GM21529 (cell line): ENCODE measurements around the gene ADRA2B.
"Not testable (repeated sequence)": the region's sequence is repeated elsewhere in the genome, so short reads cannot be mapped to it uniquely, and the experiment has no call there.

ENCODE experiments used
- ATAC-seq: cut with Tn5 transposase; IDR thresholded peaks from one replicate; pipeline ENCODE4 v1.9.1; 2021; ENCODE audit not compliant: unreplicated experiment

ADRA2B gene

DNA sequence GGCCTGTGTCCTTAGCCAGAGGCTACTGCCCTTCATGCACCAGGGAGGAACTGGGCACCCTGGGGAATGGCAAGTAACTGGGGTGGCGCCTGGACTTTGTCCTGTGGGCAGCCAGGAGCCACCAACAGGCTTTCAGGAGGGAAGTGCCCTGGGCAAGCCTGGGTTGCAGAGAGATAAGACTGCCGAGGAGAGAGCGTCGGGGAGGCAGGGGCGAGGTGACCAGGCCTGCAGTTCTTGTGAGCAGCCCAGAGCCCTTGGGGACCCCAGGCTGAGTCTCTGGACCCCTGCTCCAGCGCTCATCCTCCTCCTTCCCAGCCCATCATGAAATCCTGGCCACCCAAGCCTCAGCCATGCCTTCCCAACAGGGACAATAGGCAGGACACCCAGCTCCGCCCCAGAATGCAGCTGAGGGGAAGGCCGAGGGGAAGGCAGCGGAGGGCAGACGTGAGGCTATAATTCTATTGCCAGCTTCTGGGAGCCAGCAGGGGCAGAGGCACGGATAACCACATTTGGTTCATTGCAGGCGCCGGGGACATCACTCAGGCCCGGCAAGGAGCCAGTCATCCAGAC is 25.1 kb downstream of the ADRA2B start:
- ATAC-seq = no peak

DNA sequence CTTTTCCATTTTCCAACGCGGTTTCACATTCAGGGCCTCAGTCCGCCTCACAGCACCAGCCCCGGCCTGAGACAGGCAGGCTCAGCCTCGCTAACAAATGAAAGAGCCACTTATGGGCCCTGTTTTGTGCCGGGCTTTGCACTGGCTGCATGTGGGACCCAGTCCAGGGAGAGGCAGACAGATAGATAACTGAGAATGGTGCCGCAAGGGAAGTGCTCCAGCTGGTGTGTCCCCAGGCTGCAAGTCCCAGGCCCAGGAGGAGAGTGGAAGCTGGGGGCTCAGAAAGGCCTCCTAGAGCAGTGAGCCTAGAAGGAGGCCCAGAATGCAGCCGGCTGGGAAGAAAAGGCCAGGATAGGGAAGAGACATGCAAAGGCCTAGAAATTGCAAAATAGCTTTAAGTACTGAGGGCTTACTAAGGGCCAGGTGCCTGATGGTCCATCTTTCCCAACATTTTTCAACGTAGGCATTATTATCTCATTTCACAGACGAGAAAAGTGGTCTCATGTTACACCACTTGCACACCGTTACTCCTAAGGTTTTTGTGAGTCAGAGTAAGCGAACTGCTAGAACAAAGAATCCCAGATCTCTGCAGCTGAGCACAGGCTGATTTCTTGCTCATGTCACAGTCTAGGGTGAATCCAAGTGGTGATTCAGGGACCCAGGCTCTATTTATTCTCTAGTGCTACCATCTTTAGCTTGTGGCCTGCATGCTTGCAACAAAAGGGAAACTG is 26.0 kb downstream of the ADRA2B start:
- no peak for ATAC-seq

GRCh38 chr2:96089356-96090195 is 26.8 kb downstream of the ADRA2B start:
- no peak for ATAC-seq

DNA sequence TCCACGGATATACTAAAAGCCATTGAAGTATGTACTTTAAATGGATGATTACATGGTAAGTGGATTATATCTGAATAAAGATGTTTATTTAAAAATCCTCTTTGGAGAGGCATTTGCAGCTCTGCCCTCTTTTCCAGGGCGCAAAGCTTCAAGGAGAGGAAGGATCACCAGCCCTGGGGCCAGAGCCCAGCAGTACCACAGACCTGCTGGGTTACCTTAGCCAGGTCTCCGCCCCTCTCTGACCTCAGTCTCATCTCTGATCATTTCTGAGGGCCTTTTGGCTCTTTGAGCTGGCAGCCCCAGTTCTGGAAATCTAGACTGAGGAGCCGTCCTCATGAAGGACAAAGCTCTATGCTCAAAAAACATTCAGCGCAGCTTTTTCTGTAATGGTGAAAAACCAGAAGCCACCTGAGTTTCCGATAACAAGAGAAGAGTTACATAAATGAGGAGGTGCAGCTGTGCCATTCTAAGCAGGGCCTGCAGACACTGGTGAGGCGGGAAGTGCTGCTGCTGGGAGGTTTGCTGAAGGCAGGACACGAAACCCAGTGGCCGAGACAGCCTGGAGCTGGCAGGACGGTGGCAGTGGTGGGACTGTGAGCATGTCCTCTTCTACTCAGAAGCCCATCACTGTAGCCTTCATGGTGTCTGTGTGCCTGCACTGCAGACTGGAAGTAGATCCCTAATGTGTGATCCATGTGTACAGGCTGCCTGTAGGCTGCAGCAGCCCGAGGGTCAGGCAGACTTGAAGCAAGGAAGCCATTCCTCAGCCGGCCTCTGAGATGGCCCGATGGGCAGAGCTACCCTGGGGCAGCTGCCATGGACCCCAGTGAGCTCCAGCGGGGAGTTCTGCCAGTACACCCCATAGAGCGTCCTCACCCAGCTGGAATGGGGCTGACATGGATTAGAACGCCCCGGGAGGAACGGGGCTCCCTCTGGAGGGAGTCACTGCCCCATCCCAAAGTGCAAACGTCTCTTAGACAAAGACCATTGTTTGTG is 27.7 kb downstream of the ADRA2B start:
- no peak for ATAC-seq

- ATAC-seq = no peak
Observed at GRCh38 chr2:96087130-96087529, 29.2 kb downstream of the ADRA2B start.

DNA sequence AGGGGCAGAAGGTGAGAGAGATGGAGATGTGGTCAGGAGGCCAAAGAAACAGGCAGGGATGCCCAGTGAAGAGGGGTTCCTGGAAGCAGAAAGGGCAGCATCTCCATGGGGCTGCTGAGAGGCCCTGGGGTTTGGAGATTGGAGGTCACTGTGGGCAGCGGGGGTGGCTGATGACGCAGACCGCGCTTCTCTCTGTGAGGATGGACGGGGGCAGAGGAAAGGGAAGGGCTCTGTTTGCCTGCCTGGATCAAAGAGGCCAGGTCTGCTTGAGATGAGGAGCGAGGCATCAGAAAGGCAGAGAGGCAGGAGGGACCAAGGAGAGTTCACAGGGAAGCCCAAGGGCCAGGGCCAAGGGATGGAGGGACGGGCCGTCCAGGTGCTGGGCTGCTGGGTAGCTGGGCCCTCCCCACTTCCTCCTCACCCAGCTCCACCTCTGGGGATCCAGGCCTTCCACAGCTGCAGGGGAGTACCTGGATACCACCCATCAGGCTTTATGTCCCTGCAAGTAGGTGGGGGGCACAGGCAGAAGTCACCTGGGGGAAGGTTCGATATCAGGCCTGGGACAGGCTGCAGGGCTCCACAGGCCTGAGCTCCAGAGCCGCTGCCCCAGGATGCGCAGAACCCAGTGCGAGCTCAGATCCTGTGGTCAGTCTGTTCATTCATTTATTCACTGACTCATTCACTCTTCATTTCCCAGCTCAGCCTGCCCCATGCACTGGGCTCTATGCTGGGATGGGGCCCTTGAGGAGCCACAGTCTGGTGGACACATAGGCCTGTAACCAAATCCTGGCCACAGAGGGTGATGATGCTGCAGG is 30.6 kb downstream of the ADRA2B start:
- ATAC-seq = no peak

- ATAC-seq = not testable (repeated sequence)
Observed at GRCh38 chr2:96084858-96085518, 31.4 kb downstream of the ADRA2B start.

DNA sequence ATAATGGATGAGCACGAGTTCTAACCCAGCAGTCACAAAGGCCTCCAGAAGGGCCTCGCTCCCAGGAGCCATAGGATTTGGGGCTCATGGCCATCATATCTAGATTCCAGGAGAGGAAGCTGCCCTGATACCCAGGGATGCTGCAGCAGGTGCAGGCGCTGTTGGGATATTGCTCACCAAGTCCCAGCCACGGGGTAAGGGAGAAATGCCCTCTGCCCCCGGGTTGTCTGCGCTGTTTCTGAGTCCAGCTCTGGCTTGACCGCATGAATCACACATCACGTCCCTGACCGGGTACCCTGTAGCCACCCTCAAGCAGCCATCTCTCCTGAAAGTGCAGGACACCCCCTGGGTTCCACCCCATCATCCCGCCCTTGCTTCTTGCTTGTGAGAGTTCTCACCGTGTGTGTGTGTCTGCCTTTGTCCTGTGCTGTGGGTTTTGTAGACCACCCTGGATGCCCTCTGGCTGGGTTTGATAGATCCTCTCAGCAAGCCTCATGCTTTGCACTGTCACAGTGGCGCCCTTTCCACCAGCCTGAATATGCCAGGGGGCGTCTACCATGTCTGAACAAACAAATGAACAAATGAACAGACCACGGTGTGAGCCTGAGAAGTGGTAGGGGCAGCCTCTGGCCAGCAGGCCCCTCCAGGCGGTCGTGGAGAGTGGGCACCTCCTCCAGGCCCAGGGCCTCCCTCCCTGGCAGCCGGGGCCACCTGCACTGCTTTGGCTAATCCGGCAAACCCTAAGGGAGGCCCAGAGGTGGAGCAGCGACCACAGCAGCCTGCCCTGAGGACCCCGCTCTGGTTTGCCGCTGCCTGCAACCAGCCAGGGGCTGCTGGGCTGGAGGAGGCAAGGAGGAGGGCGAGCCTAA is 32.1 kb downstream of the ADRA2B start:
- ATAC-seq = no peak

GRCh38 chr2:96083064-96083939 is 33.1 kb downstream of the ADRA2B start:
- no peak for ATAC-seq

DNA sequence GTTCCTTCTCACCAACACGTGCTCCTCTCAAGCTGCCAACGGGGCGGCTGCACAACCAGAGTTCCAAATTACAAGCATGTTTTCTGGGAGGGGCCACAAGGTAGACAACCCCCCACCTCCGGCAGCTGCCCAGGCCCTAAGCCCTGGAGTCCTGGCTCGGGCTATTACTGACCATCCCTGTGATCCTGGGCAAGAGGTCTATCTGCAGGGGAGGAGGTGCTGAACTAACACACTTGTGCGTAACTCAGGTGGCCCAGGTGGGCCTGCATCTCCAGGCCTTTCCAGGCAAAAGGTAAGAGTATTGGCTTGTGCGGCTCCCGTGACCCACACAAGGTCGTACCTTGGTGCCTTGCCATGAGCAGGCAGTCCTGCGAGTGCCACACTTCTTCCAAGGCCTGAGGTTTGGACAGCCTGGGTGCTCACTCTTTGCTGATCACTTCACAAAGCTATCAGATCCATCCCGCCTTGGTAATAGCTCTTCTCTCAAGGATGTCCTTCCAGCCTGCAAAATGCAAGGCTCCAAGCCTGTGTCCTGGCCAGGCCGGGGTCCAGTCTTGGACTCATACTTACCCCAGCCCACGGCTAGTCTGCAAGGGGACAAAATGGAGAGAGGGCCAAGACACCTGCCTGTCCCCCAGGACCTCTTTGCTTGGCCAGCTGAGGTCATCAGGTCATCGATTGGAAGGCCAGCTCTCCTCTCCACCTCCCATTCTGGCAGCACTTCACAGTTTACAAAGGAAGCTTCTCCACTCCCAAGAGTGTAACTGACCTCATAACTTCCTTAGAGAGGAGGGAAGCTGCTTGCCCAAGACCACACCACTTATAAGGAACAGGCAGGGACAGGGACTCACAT is 33.9 kb downstream of the ADRA2B start:
- ATAC-seq = no peak

- ATAC-seq = no peak
Observed at GRCh38 chr2:96081042-96081441, 35.3 kb downstream of the ADRA2B start.

GRCh38 chr2:96075199-96075771 is 41.1 kb downstream of the ADRA2B start:
- ATAC-seq = no peak

DNA sequence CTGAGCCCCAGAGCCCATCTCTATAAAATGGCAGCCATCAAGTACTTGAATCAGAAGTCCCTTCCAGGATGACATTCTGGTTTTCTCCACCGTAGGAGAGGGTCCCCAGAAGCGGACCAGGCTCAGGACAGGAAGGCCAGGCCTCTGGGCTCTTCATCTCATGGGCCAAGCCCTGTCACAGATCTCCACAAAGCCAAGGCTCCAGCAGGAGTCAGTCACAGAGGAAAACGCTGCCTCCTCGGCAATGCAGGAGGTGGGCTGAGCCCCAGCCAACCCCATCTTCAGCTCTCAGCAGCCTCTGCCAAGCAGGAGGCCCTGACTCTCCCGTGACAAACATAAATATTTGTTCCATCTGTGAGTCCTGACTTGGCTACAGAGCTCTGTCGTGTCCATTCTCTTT is 42.2 kb downstream of the ADRA2B start:
- no peak for ATAC-seq

DNA sequence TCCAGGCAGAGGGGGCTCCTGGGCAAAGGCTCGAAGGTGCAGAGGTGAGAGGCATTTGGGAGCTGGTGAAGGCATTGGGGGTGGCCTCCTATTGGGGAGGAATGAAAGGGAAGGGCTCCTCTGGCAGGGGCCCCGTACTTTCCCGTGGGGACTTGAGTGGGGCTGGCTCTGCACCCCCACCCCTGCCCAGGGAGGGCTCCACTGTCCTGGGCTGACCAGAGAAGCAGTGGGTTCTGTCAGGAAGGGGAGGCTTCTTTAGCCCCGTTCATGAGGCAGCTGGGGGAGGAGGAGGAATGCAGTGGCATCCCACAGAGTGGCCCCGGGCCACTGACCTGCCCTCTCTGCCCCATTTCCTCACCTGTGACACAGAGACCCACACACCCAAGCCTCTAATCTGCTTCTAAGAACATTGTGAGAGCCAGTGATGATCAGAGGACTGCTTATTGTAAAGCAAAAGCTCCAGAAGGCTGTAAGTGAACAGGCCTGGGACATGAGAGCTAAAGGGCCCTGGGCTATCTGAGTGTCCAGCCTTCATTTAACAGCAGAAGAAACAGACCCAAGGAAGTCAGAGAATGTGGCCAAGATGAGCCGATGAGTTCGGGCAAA is 43.1 kb downstream of the ADRA2B start:
- no peak for ATAC-seq

DNA sequence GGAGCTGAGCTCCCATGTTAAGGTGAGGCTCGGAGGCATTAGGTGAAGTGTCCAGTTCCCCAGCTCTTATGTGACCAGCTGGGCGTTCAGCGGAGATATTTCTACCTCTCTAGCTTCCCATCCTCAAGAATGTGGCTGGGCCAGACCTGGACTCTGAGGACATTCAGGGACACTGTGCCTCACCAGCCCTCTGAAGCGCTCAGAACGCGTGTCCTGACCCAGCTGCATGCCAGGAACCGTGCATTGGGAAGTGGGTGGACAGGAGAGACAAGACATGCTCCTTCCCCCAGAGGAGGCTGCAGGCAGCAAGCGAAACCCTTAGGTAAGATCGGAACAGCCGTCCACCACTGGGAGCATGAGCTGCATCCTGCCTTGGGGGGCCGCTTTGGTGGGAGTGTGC is 43.6 kb downstream of the ADRA2B start:
- ATAC-seq = no peak

DNA sequence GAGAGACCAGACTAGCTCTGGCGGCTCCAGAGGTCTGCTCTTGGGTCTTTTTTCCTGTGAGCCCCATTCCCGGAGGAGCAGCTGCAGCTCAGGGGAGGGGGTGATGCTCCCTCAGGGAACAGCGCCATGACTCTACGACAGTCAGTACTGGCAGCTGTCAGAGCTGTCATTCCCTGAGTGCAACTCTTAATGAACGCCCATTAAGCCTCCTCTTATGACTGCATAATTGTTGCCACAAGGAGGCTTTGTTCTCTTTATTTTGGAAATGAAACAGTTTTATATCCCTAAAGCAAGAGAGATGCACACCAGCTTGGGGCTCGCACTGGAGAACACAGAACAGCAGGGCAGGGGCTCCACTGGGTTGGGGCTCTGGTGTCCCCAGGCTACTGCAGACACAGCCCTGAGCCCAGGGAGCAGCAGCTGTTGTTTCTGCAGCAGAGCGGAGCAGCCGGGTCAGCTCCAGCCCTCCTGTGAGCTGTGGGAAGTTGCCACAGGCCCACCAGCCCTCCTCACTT is 44.3 kb downstream of the ADRA2B start:
- ATAC-seq = not testable (repeated sequence)
